ENCODE measurements around the gene PDLIM3.
"Not testable (repeated sequence)": the region's sequence is repeated elsewhere in the genome, so short reads cannot be mapped to it uniquely, and the experiment has no call there.

The PDLIM3 gene

GRCh38 chr4:185554365-185555126 lies 19.2 kb upstream of the PDLIM3 start:
- DNase-seq (ENCODE audit: low read depth): no peak

- DNase-seq (ENCODE audit: low read depth): no peak
Measured at GRCh38 chr4:185552254-185552653, 16.9 kb upstream of the PDLIM3 start.

- DNase-seq (ENCODE audit: low read depth): no peak
Measured at GRCh38 chr4:185550933-185551332, 15.6 kb upstream of the PDLIM3 start.

- DNase-seq (ENCODE audit: low read depth): no peak
Measured at GRCh38 chr4:185549095-185549639, 13.9 kb upstream of the PDLIM3 start.

- DNase-seq (ENCODE audit: low read depth): no peak
Measured at GRCh38 chr4:185548587-185548986, 13.3 kb upstream of the PDLIM3 start.

- DNase-seq (ENCODE audit: low read depth): no peak
Measured at GRCh38 chr4:185546335-185546734, 11.0 kb upstream of the PDLIM3 start.

- DNase-seq (ENCODE audit: low read depth): no peak
Measured at GRCh38 chr4:185542626-185543315, 7.5 kb upstream of the PDLIM3 start.

GRCh38 chr4:185541251-185541727 lies 6.0 kb upstream of the PDLIM3 start:
- no peak for DNase-seq (ENCODE audit: low read depth)

GRCh38 chr4:185540487-185541120 lies 5.3 kb upstream of the PDLIM3 start:
- no peak for DNase-seq (ENCODE audit: low read depth)

GRCh38 chr4:185540040-185540439 lies 4.7 kb upstream of the PDLIM3 start:
- no peak for DNase-seq (ENCODE audit: low read depth)

- no peak for DNase-seq (ENCODE audit: low read depth)
Measured at GRCh38 chr4:185538806-185539205, 3.5 kb upstream of the PDLIM3 start.

- no peak for DNase-seq (ENCODE audit: low read depth)
Measured at GRCh38 chr4:185536411-185536709, 1.1 kb upstream of the PDLIM3 start.

- no peak for DNase-seq (ENCODE audit: low read depth)
Measured at GRCh38 chr4:185535612-185536410, 504 bp upstream of the PDLIM3 start.

GRCh38 chr4:185534511-185534865 lies 819 bp downstream of the PDLIM3 start:
- no peak for DNase-seq (ENCODE audit: low read depth)

GRCh38 chr4:185532795-185533324 lies 2.4 kb downstream of the PDLIM3 start:
- no peak for DNase-seq (ENCODE audit: low read depth)

- no peak for DNase-seq (ENCODE audit: low read depth)
Measured at GRCh38 chr4:185532293-185532692, 3.0 kb downstream of the PDLIM3 start.

GRCh38 chr4:185531654-185532053 lies 3.7 kb downstream of the PDLIM3 start:
- not testable (repeated sequence) for DNase-seq (ENCODE audit: low read depth)

- DNase-seq (ENCODE audit: low read depth): no peak
Measured at GRCh38 chr4:185529413-185529812, 5.9 kb downstream of the PDLIM3 start.

- no peak for DNase-seq (ENCODE audit: low read depth)
Measured at GRCh38 chr4:185524888-185525863, 10.1 kb downstream of the PDLIM3 start.

GRCh38 chr4:185523862-185524261 lies 11.4 kb downstream of the PDLIM3 start:
- no peak for DNase-seq (ENCODE audit: low read depth)

GRCh38 chr4:185522451-185522850 lies 12.9 kb downstream of the PDLIM3 start:
- DNase-seq (ENCODE audit: low read depth): no peak

Measured in stimulated activated CD8-positive, alpha-beta memory T cell treated with anti-CD3 and anti-CD28 coated beads, Interleukin-15, amount 100 ng/mL, for 1 hour (primary cell).